DOHH2 (cell line): Measurements from ENCODE around the gene CREG2.

Source experiments
- H3F3A ChIP-seq: fragments of 200-600 bp; sonication (generic), shearing (Covaris generic); 2 replicates; pipeline ENCODE4 v1.6.0; 2016; ENCODE audit warnings: antibody characterized with exemption, mild to moderate bottlenecking; ENCODE audit not compliant: control insufficient read depth, insufficient read depth
- H3K27ac ChIP-seq: fragments of 200-600 bp; sonication (generic); 2 replicates; pipeline ENCODE4 v1.5.1; 2014; ENCODE audit warnings: low read depth, mild to moderate bottlenecking, low read length, moderate library complexity
- H3K27me3 ChIP-seq: fragments of 200-600 bp; sonication (generic); 2 replicates; pipeline ENCODE4 v1.6.1; 2014; ENCODE audit warnings: mild to moderate bottlenecking, low read length, mixed read lengths; ENCODE audit not compliant: control insufficient read depth
- H3K36me3 ChIP-seq: fragments of 200-600 bp; sonication (generic); 2 replicates; pipeline ENCODE4 v1.6.1; 2014; ENCODE audit warnings: mild to moderate bottlenecking, low read length, moderate library complexity, mixed read lengths; ENCODE audit not compliant: control insufficient read depth
- H3K4me1 ChIP-seq: fragments of 200-600 bp; sonication (generic); 2 replicates; pipeline ENCODE4 v1.6.1; 2014; ENCODE audit warnings: mild to moderate bottlenecking, low read length, mixed read lengths; ENCODE audit not compliant: control insufficient read depth
- H3K4me2 ChIP-seq: fragments of 200-600 bp; sonication (generic); 2 replicates; pipeline ENCODE4 v1.6.0; 2014; ENCODE audit warnings: mild to moderate bottlenecking, low read length, moderate library complexity
- H3K4me3 ChIP-seq: fragments of 200-600 bp; sonication (generic); 2 replicates; pipeline ENCODE4 v1.5.1; 2014; ENCODE audit warnings: mild to moderate bottlenecking, low read length, mixed read lengths
- H3K79me2 ChIP-seq: fragments of 200-600 bp; sonication (generic); 2 replicates; pipeline ENCODE4 v1.6.1; 2014; ENCODE audit warnings: mild to moderate bottlenecking, low read length, mixed read lengths; ENCODE audit not compliant: control insufficient read depth
- H3K9me2 ChIP-seq: fragments of 200-600 bp; sonication (generic); replicated peaks from 2 replicates; pipeline ENCODE4 v1.6.1; 2014; ENCODE audit warnings: mild to moderate bottlenecking, low read length, mixed read lengths; ENCODE audit not compliant: control insufficient read depth
- H3K9me3 ChIP-seq: fragments of 200-600 bp; sonication (generic); 2 replicates; pipeline ENCODE4 v1.6.1; 2014; ENCODE audit warnings: antibody characterized with exemption, low read length, mixed read lengths; ENCODE audit not compliant: control insufficient read depth, insufficient read depth
- H4K20me1 ChIP-seq: fragments of 200-600 bp; sonication (generic); 2 replicates; pipeline ENCODE4 v1.6.0; 2014; ENCODE audit warnings: low read depth, mild to moderate bottlenecking, antibody characterized with exemption, low read length, moderate library complexity; ENCODE audit not compliant: control insufficient read depth, insufficient read depth
- CTCF ChIP-seq: fragments of 200-600 bp; sonication (generic); IDR thresholded peaks from one replicate; pipeline ENCODE4 v1.5.1; 2014; ENCODE audit warnings: antibody characterized with exemption, mild to moderate bottlenecking, low read depth, low read length; ENCODE audit not compliant: poor library complexity, severe bottlenecking
- EZH2phosphoT487 ChIP-seq: fragments of 200-600 bp; sonication (generic); IDR thresholded peaks from 2 replicates; pipeline ENCODE4 v1.6.1; 2017; ENCODE audit warnings: borderline replicate concordance, mild to moderate bottlenecking, antibody characterized with exemption, low read length, moderate library complexity, mixed read lengths

The CREG2 gene

GRCh38 chr2:101351207-101351606 is 36.1 kb downstream of the CREG2 start:
- Histone ChIP-seq H3K9me2 (no peaks in the 10 kb centered on the region), H4K20me1 (no peaks in the 10 kb centered on the region), H3K4me2 (no peak overlapping the region), H3K27me3 (peaks cover 12% of the 10 kb centered on the region), H3F3A (no peaks in the 10 kb centered on the region), H3K4me3 (no peak overlapping the region), H3K79me2 (no peaks in the 10 kb centered on the region), H3K27ac (no peak overlapping the region), H3K36me3 (no peaks in the 10 kb centered on the region), H3K4me1 (no peaks in the 10 kb centered on the region), H3K9me3 (no peaks in the 10 kb centered on the region)
- TF ChIP-seq CTCF = no peak
- TF ChIP-seq EZH2phosphoT487 = no peak

GRCh38 chr2:101349893-101350662 is 37.2 kb downstream of the CREG2 start:
- Histone ChIP-seq H3K9me2 (no peaks in the 10 kb centered on the region), H3K4me2 (no peak overlapping the region), H3K4me3 (no peak overlapping the region), H3K36me3 (no peaks in the 10 kb centered on the region), H3F3A (no peaks in the 10 kb centered on the region), H3K9me3 (no peaks in the 10 kb centered on the region), H3K27ac (no peak overlapping the region), H3K27me3 (peaks cover 12% of the 10 kb centered on the region), H4K20me1 (no peaks in the 10 kb centered on the region), H3K4me1 (no peaks in the 10 kb centered on the region), H3K79me2 (no peaks in the 10 kb centered on the region)
- TF ChIP-seq CTCF = no peak
- TF ChIP-seq EZH2phosphoT487 = no peak

GRCh38 chr2:101348883-101349282 is 38.4 kb downstream of the CREG2 start:
- no peak overlapping the region for H3K4me2 ChIP-seq

More at GRCh38 chr2:101348883-101349282, 38.4 kb downstream of the CREG2 start:
- Histone ChIP-seq H3K4me3 (no peak overlapping the region), H3K36me3 (no peaks in the 10 kb centered on the region), H3K9me3 (no peaks in the 10 kb centered on the region), H3F3A (no peaks in the 10 kb centered on the region), H4K20me1 (no peaks in the 10 kb centered on the region), H3K4me1 (no peaks in the 10 kb centered on the region), H3K27me3 (peaks cover 12% of the 10 kb centered on the region), H3K9me2 (no peaks in the 10 kb centered on the region), H3K79me2 (no peaks in the 10 kb centered on the region), H3K27ac (no peak overlapping the region)
- TF ChIP-seq CTCF (no peak), EZH2phosphoT487 (no peak)
